ENCODE measurements around the gene PLXNA4.
A peak's percentile ranks its signal among the peaks of the same experiment; 100 is the strongest.

The PLXNA4 gene

GRCh38 chr7:132211971-132212370 is 364.3 kb downstream of the PLXNA4 start (continued):
- TF ChIP-seq PBX3 (CRISPR knock-in tag; IDR thresholded peaks at IDR 0.05) (no peak), KLF8 (tag by site-specific recombination; IDR thresholded peaks at IDR 0.05) (no peak), ZNF677 (tag by site-specific recombination; IDR thresholded peaks at IDR 0.05) (no peak), ZNF692 (tag by site-specific recombination; IDR thresholded peaks at IDR 0.05) (no peak)

- ChIA-PET CTCF (no interaction called here), POLR2A (no interaction called here)
- TF ChIP-seq ZNF114 (tag by site-specific recombination; IDR thresholded peaks at IDR 0.05) (no peak), EGR2 (tag by site-specific recombination; IDR thresholded peaks at IDR 0.05; ENCODE audit: low read depth) (0 out of 2 replicates have a peak, but pooled peaks have one; percentile 14)
- Histone ChIP-seq H3K4me3 (ENCODE audit: low read depth, low read length) (no peak overlapping the region), H3K36me3 (ENCODE audit: control insufficient read depth in 2 of 2, insufficient read depth in 1 of 2, low read length in 2 of 2) (no peaks in the 10 kb centered on the region), H3K4me1 (ENCODE audit: control insufficient read depth, insufficient read depth, low read length) (no peaks in the 10 kb centered on the region), H3K9me3 (ENCODE audit: control insufficient read depth, insufficient read depth, low read depth, low read length) (no peaks in the 10 kb centered on the region), H3K27ac (ENCODE audit: extremely low read depth, low read depth, low read length) (no peak overlapping the region)
These were observed 365.4 kb downstream of the PLXNA4 start for GRCh38 chr7:132210821-132211220.

- no peak for TF ChIP-seq ZNF658 (tag by site-specific recombination; IDR thresholded peaks at IDR 0.05)
- TF ChIP-seq MYNN (tag by site-specific recombination; IDR thresholded peaks at IDR 0.05; ENCODE audit: borderline replicate concordance), result no peak
- TF ChIP-seq ZNF768 (tag by site-specific recombination; IDR thresholded peaks at IDR 0.05), result peak; percentile 73
- no peak for TF ChIP-seq HOXA7 (CRISPR knock-in tag; IDR thresholded peaks at IDR 0.05; ENCODE audit: borderline replicate concordance)
- no peak for TF ChIP-seq ZNF341 (tag by site-specific recombination; IDR thresholded peaks at IDR 0.05; ENCODE audit: low read depth)
- no peak for TF ChIP-seq ZNF514 (tag by site-specific recombination; IDR thresholded peaks at IDR 0.05)
- Histone ChIP-seq H3K4me1 (ENCODE audit: control insufficient read depth, insufficient read depth, low read length) (no peaks in the 10 kb centered on the region), H3K27ac (ENCODE audit: extremely low read depth, low read depth, low read length) (no peak overlapping the region), H3K4me3 (ENCODE audit: low read depth, low read length) (no peak overlapping the region), H3K9me3 (ENCODE audit: control insufficient read depth, insufficient read depth, low read depth, low read length) (no peaks in the 10 kb centered on the region), H3K36me3 (ENCODE audit: control insufficient read depth in 2 of 2, insufficient read depth in 1 of 2, low read length in 2 of 2) (no peaks in the 10 kb centered on the region)
- POLR2A ChIA-PET, result no interaction called here
- CTCF ChIA-PET, result no interaction called here
These were observed 368.5 kb downstream of the PLXNA4 start for GRCh38 chr7:132207782-132208181.

GRCh38 chr7:132207211-132207610 is 369.1 kb downstream of the PLXNA4 start:
- ChIA-PET CTCF (no interaction called here), POLR2A (no interaction called here)
- TF ChIP-seq REPIN1 (tag by site-specific recombination; IDR thresholded peaks at IDR 0.05; ENCODE audit: low read depth), result no peak
- TF ChIP-seq ELK4 (IDR thresholded peaks at IDR 0.05; ENCODE audit: borderline replicate concordance, low read depth, low read length), result no peak
- TF ChIP-seq ZNF776 (tag by site-specific recombination; IDR thresholded peaks at IDR 0.05; ENCODE audit: borderline replicate concordance), result no peak
- TF ChIP-seq ZNF791 (tag by site-specific recombination; IDR thresholded peaks at IDR 0.05), result no peak
- no peak for TF ChIP-seq EGR2 (tag by site-specific recombination; IDR thresholded peaks at IDR 0.05; ENCODE audit: low read depth)
- TF ChIP-seq ZNF707 (tag by site-specific recombination; IDR thresholded peaks at IDR 0.05), result no peak
- TF ChIP-seq ZNF514 (tag by site-specific recombination; IDR thresholded peaks at IDR 0.05), result no peak
- no peak for TF ChIP-seq ZNF140 (tag by site-specific recombination; IDR thresholded peaks at IDR 0.05)
- no peak for TF ChIP-seq ZNF600 (tag by site-specific recombination; IDR thresholded peaks at IDR 0.05)
- no peak for TF ChIP-seq ZNF423 (tag by site-specific recombination; IDR thresholded peaks at IDR 0.05)
- TF ChIP-seq ZNF629 (tag by site-specific recombination; IDR thresholded peaks at IDR 0.05), result no peak
- no peak for TF ChIP-seq REST (tag by site-specific recombination; IDR thresholded peaks at IDR 0.05)
- TF ChIP-seq PRDM6 (tag by site-specific recombination; IDR thresholded peaks at IDR 0.05), result no peak
- Histone ChIP-seq H3K27ac (ENCODE audit: extremely low read depth, low read depth, low read length) (no peak overlapping the region), H3K4me1 (ENCODE audit: control insufficient read depth, insufficient read depth, low read length) (no peaks in the 10 kb centered on the region), H3K36me3 (ENCODE audit: control insufficient read depth in 2 of 2, insufficient read depth in 1 of 2, low read length in 2 of 2) (no peaks in the 10 kb centered on the region), H3K9me3 (ENCODE audit: control insufficient read depth, insufficient read depth, low read depth, low read length) (no peaks in the 10 kb centered on the region), H3K4me3 (ENCODE audit: low read depth, low read length) (no peak overlapping the region)

All from HEK293 (cell line).